ENCODE measurements around the gene CALY.

DNA sequence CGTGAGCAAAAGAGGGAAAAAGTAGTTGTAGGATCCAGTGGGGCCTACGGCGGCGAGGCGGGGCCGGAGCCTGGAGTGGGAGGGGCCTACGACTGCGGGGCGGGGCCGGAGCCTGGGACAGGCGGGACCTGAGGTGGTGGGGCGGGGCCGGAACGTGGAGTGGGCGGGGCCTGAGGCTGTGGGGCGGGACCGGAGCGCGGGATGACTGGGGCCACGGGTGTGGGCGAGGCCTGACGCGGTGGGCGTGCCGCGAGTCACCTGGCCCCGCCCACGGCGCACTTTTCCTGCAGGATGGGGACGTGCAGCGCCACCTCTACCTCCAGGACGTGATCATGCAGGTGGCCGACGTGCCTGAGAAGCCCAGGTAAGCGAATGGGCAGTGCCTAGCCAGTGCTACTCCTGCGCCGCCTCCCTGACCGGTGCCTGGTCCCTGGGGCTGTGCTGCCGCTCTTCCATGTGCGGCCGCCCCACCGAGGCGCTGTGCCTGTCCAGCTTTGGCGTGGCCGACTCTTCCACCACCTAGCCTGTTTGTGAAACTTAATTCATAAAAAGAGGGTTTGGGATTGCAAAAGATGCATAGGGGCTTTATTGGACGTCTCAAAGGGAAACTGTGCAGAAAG is 27.5 kb downstream of the CALY start:
- TF ChIP-seq, protein P1, sequence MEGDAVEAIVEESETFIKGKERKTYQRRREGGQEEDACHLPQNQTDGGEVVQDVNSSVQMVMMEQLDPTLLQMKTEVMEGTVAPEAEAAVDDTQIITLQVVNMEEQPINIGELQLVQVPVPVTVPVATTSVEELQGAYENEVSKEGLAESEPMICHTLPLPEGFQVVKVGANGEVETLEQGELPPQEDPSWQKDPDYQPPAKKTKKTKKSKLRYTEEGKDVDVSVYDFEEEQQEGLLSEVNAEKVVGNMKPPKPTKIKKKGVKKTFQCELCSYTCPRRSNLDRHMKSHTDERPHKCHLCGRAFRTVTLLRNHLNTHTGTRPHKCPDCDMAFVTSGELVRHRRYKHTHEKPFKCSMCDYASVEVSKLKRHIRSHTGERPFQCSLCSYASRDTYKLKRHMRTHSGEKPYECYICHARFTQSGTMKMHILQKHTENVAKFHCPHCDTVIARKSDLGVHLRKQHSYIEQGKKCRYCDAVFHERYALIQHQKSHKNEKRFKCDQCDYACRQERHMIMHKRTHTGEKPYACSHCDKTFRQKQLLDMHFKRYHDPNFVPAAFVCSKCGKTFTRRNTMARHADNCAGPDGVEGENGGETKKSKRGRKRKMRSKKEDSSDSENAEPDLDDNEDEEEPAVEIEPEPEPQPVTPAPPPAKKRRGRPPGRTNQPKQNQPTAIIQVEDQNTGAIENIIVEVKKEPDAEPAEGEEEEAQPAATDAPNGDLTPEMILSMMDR (IDR thresholded peaks at IDR 0.05), result no peak
- TF ChIP-seq POLR2A (IDR thresholded peaks at IDR 0.05), result no peak

All from heart left ventricle (tissue), 13 donors.